Ishikawa (cell line): Measurements from ENCODE around the gene SLC28A2.

Source experiments
- CEBPB ChIP-seq: IDR thresholded peaks from 2 replicates; pipeline ENCODE4 v1.6.1; 2012
- EP300 ChIP-seq: IDR thresholded peaks from 2 replicates; pipeline ENCODE4 v1.6.1; 2012; ENCODE audit warnings: borderline replicate concordance
- REST ChIP-seq: IDR thresholded peaks from 2 replicates; pipeline ENCODE4 v1.6.1; 2012; ENCODE audit warnings: low read depth, mild to moderate bottlenecking
- TAF1 ChIP-seq: IDR thresholded peaks from 2 replicates; pipeline ENCODE4 v1.6.1; 2012; ENCODE audit warnings: low read depth, mild to moderate bottlenecking
- TCF12 ChIP-seq: IDR thresholded peaks from 2 replicates; pipeline ENCODE4 v1.6.1; 2012; ENCODE audit warnings: low read depth
- TEAD4 ChIP-seq: IDR thresholded peaks from 2 replicates; pipeline ENCODE4 v1.6.1; 2012
- USF1 ChIP-seq: IDR thresholded peaks from 2 replicates; pipeline ENCODE4 v1.6.1; 2012
- YY1 ChIP-seq: IDR thresholded peaks from 2 replicates; pipeline ENCODE4 v1.6.1; 2012; ENCODE audit warnings: low read depth
- TF ChIP-seq, protein P1 (sequence below): IDR thresholded peaks from 2 replicates; pipeline ENCODE4 v1.6.1; 2012

- TF ChIP-seq TAF1, result no peak
- no peak for TF ChIP-seq EP300
- TF ChIP-seq USF1, result no peak
- no peak for TF ChIP-seq CEBPB
- no peak for TF ChIP-seq REST
- TF ChIP-seq, protein P1, sequence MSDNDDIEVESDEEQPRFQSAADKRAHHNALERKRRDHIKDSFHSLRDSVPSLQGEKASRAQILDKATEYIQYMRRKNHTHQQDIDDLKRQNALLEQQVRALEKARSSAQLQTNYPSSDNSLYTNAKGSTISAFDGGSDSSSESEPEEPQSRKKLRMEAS, result no peak
- TF ChIP-seq TEAD4, result no peak
- no peak for TF ChIP-seq TCF12
- no peak for TF ChIP-seq YY1
Measured at GRCh38 chr15:45253330-45253729, 1.3 kb downstream of the SLC28A2 start.
